Measurements from ENCODE around the gene CLDN22. TPM values are rescaled to one million over a fixed set of nuclear protein-coding genes. Genes with fewer than 3 reads are reported as not detected.

CLDN22 gene
- total and polyA plus RNA-seq, 7 experiments from 2014 or later = not detected

GRCh38 chr4:183314336-183314735 lies 5.7 kb downstream of the CLDN22 start:
- Mint-ChIP-seq H3K27ac (no peak overlapping the region), H3K27me3 (peaks cover 0 to 7% (median 0%) of the 10 kb centered on the region in 5 donors), H3K4me1 (peaks cover 0 to 1% (median 0%) of the 10 kb centered on the region in 7 donors), H3K36me3 (peaks cover 0 to 20% (median 9%) of the 10 kb centered on the region in 5 donors), H3K4me3 (no peak overlapping the region), H3K9me3 (no peaks in the 10 kb centered on the region)
- Histone ChIP-seq H3K27ac (ENCODE audit: low read depth, low read length) (no peak overlapping the region), H3K27me3 (ENCODE audit: control insufficient read depth in 2 of 2, insufficient read depth in 2 of 2, low read length in 2 of 2) (no peaks in the 10 kb centered on the region), H3K4me1 (ENCODE audit: control insufficient read depth in 2 of 2, insufficient read depth in 2 of 2, low read length in 2 of 2) (no peaks in the 10 kb centered on the region), H3K4me3 (ENCODE audit: low read length) (no peak overlapping the region), H3K36me3 (ENCODE audit: control insufficient read depth in 2 of 3, insufficient read depth in 3 of 3, low read length in 3 of 3) (no peaks in the 10 kb centered on the region), H3K9me3 (ENCODE audit: control insufficient read depth in 2 of 3, low read length in 3 of 3) (no peaks in the 10 kb centered on the region)
- intact Hi-C loops (cut with micrococcal nuclease) = no loop called here
- CTCF ChIA-PET = no interaction called here
- DNase-seq (no peak), ATAC-seq (no peak)
- POLR2A ChIA-PET = no interaction called here

- H3K4me1 Mint-ChIP-seq = peaks cover 0 to 1% (median 0%) of the 10 kb centered on the region in 7 donors
- no peak for DNase-seq
- POLR2A ChIA-PET = no interaction called here
- peaks cover 0 to 7% (median 0%) of the 10 kb centered on the region in 5 donors for H3K27me3 Mint-ChIP-seq
- no peak overlapping the region for H3K27ac Mint-ChIP-seq
- no peaks in the 10 kb centered on the region for H3K9me3 Mint-ChIP-seq
- intact Hi-C loops (cut with micrococcal nuclease) = no loop called here
- no peak overlapping the region for H3K27ac ChIP-seq (ENCODE audit: low read depth, low read length)
- H3K9me3 ChIP-seq (ENCODE audit: control insufficient read depth in 2 of 3, low read length in 3 of 3) = no peaks in the 10 kb centered on the region
- H3K36me3 Mint-ChIP-seq = peaks cover 0 to 20% (median 9%) of the 10 kb centered on the region in 5 donors
- H3K36me3 ChIP-seq (ENCODE audit: control insufficient read depth in 2 of 3, insufficient read depth in 3 of 3, low read length in 3 of 3) = no peaks in the 10 kb centered on the region
- CTCF ChIA-PET = no interaction called here
- no peak overlapping the region for H3K4me3 Mint-ChIP-seq
- no peaks in the 10 kb centered on the region for H3K27me3 ChIP-seq (ENCODE audit: control insufficient read depth in 2 of 2, insufficient read depth in 2 of 2, low read length in 2 of 2)
- ATAC-seq = no peak
- no peaks in the 10 kb centered on the region for H3K4me1 ChIP-seq (ENCODE audit: control insufficient read depth in 2 of 2, insufficient read depth in 2 of 2, low read length in 2 of 2)
- H3K4me3 ChIP-seq (ENCODE audit: low read length) = no peak overlapping the region
Measured at GRCh38 chr4:183312841-183313240, 7.2 kb downstream of the CLDN22 start.

- no peaks in the 10 kb centered on the region for H3K9me3 Mint-ChIP-seq
- peaks cover 0 to 5% (median 0%) of the 10 kb centered on the region in 5 donors for H3K36me3 Mint-ChIP-seq
- no peak overlapping the region for H3K4me3 ChIP-seq (ENCODE audit: low read length)
- no peak overlapping the region for H3K27ac Mint-ChIP-seq
- ATAC-seq = no peak
- intact Hi-C loops (cut with micrococcal nuclease) = no loop called here
- ChIA-PET CTCF (no interaction called here), POLR2A (no interaction called here)
- no peak overlapping the region for H3K27ac ChIP-seq (ENCODE audit: low read depth, low read length)
- peaks cover 0 to 6% (median 0%) of the 10 kb centered on the region in 5 donors for H3K27me3 Mint-ChIP-seq
- no peak overlapping the region for H3K4me3 Mint-ChIP-seq
- no peak for DNase-seq
- H3K36me3 ChIP-seq (ENCODE audit: control insufficient read depth in 2 of 3, insufficient read depth in 3 of 3, low read length in 3 of 3) = no peaks in the 10 kb centered on the region
- H3K27me3 ChIP-seq (ENCODE audit: control insufficient read depth in 2 of 2, insufficient read depth in 2 of 2, low read length in 2 of 2) = no peaks in the 10 kb centered on the region
- no peaks in the 10 kb centered on the region for H3K4me1 ChIP-seq (ENCODE audit: control insufficient read depth in 2 of 2, insufficient read depth in 2 of 2, low read length in 2 of 2)
- H3K9me3 ChIP-seq (ENCODE audit: control insufficient read depth in 2 of 3, low read length in 3 of 3) = no peaks in the 10 kb centered on the region
- H3K4me1 Mint-ChIP-seq = peaks cover 0 to 1% (median 0%) of the 10 kb centered on the region in 7 donors
Measured at GRCh38 chr4:183306811-183307210, 13.3 kb downstream of the CLDN22 start.

- H3K27ac Mint-ChIP-seq = no peak overlapping the region
- Histone ChIP-seq H3K4me3 (ENCODE audit: low read length) (no peak overlapping the region), H3K4me1 (ENCODE audit: control insufficient read depth in 2 of 2, insufficient read depth in 2 of 2, low read length in 2 of 2) (no peaks in the 10 kb centered on the region), H3K27ac (ENCODE audit: low read depth, low read length) (no peak overlapping the region), H3K27me3 (ENCODE audit: control insufficient read depth in 2 of 2, insufficient read depth in 2 of 2, low read length in 2 of 2) (no peaks in the 10 kb centered on the region), H3K36me3 (ENCODE audit: control insufficient read depth in 2 of 3, insufficient read depth in 3 of 3, low read length in 3 of 3) (no peaks in the 10 kb centered on the region), H3K9me3 (ENCODE audit: control insufficient read depth in 2 of 3, low read length in 3 of 3) (no peaks in the 10 kb centered on the region)
- no peaks in the 10 kb centered on the region for H3K36me3 Mint-ChIP-seq
- H3K4me3 Mint-ChIP-seq = no peak overlapping the region
- intact Hi-C loops (cut with micrococcal nuclease) = no loop called here
- H3K4me1 Mint-ChIP-seq = no peaks in the 10 kb centered on the region
- ChIA-PET CTCF (no interaction called here), POLR2A (no interaction called here)
- DNase-seq (no peak), ATAC-seq (no peak)
- H3K9me3 Mint-ChIP-seq = no peaks in the 10 kb centered on the region
- H3K27me3 Mint-ChIP-seq = peaks cover 0 to 6% (median 0%) of the 10 kb centered on the region in 5 donors
Measured at GRCh38 chr4:183304538-183304937, 15.5 kb downstream of the CLDN22 start.

GRCh38 chr4:183304067-183304466 lies 16.0 kb downstream of the CLDN22 start:
- Histone ChIP-seq H3K27me3 (ENCODE audit: control insufficient read depth in 2 of 2, insufficient read depth in 2 of 2, low read length in 2 of 2) (no peaks in the 10 kb centered on the region), H3K4me3 (ENCODE audit: low read length) (no peak overlapping the region), H3K9me3 (ENCODE audit: control insufficient read depth in 2 of 3, low read length in 3 of 3) (no peaks in the 10 kb centered on the region), H3K4me1 (ENCODE audit: control insufficient read depth in 2 of 2, insufficient read depth in 2 of 2, low read length in 2 of 2) (no peaks in the 10 kb centered on the region), H3K36me3 (ENCODE audit: control insufficient read depth in 2 of 3, insufficient read depth in 3 of 3, low read length in 3 of 3) (no peaks in the 10 kb centered on the region), H3K27ac (ENCODE audit: low read depth, low read length) (no peak overlapping the region)
- CTCF ChIA-PET = no interaction called here
- Mint-ChIP-seq H3K4me3 (no peak overlapping the region), H3K9me3 (no peaks in the 10 kb centered on the region), H3K4me1 (no peaks in the 10 kb centered on the region), H3K27me3 (peaks cover 0 to 4% (median 0%) of the 10 kb centered on the region in 5 donors), H3K36me3 (no peaks in the 10 kb centered on the region), H3K27ac (no peak overlapping the region)
- POLR2A ChIA-PET = no interaction called here
- no peak for DNase-seq
- ATAC-seq = no peak
- intact Hi-C loops (cut with micrococcal nuclease) = no loop called here

GRCh38 chr4:183303301-183303700 lies 16.8 kb downstream of the CLDN22 start:
- POLR2A ChIA-PET = no interaction called here
- DNase-seq = no peak

GRCh38 chr4:183300655-183301054 lies 19.4 kb downstream of the CLDN22 start:
- Mint-ChIP-seq H3K9me3 (no peaks in the 10 kb centered on the region), H3K27ac (no peak overlapping the region), H3K36me3 (peaks cover 0 to 13% (median 0%) of the 10 kb centered on the region in 5 donors), H3K27me3 (no peaks in the 10 kb centered on the region), H3K4me3 (no peak overlapping the region), H3K4me1 (no peaks in the 10 kb centered on the region)
- no peaks in the 10 kb centered on the region for H3K27me3 ChIP-seq (ENCODE audit: control insufficient read depth in 2 of 2, insufficient read depth in 2 of 2, low read length in 2 of 2)
- H3K4me3 ChIP-seq (ENCODE audit: low read length) = no peak overlapping the region
- no peak for DNase-seq
- no peaks in the 10 kb centered on the region for H3K9me3 ChIP-seq (ENCODE audit: control insufficient read depth in 2 of 3, low read length in 3 of 3)
- no peak overlapping the region for H3K27ac ChIP-seq (ENCODE audit: low read depth, low read length)
- ChIA-PET CTCF (interaction anchor here (0.7 kb wide), 1 partner anchor 278 kb away, joined by 3 read pairs; no protein-coding TSS in a partner anchor), POLR2A (interaction anchor here (0.7 kb wide), 1 partner anchor 9 kb away, joined by 3 read pairs; no protein-coding TSS in a partner anchor)
- no peaks in the 10 kb centered on the region for H3K36me3 ChIP-seq (ENCODE audit: control insufficient read depth in 2 of 3, insufficient read depth in 3 of 3, low read length in 3 of 3)
- H3K4me1 ChIP-seq (ENCODE audit: control insufficient read depth in 2 of 2, insufficient read depth in 2 of 2, low read length in 2 of 2) = no peaks in the 10 kb centered on the region
- no peak for ATAC-seq
- intact Hi-C loops (cut with micrococcal nuclease) = no loop called here

More at GRCh38 chr4:183303301-183303700, 16.8 kb downstream of the CLDN22 start:
- Mint-ChIP-seq H3K27ac (no peak overlapping the region), H3K4me3 (no peak overlapping the region), H3K9me3 (no peaks in the 10 kb centered on the region), H3K4me1 (no peaks in the 10 kb centered on the region), H3K27me3 (peaks cover 0 to 2% (median 0%) of the 10 kb centered on the region in 5 donors), H3K36me3 (peaks cover 0 to 5% (median 0%) of the 10 kb centered on the region in 5 donors)
- Histone ChIP-seq H3K9me3 (ENCODE audit: control insufficient read depth in 2 of 3, low read length in 3 of 3) (no peaks in the 10 kb centered on the region), H3K4me3 (ENCODE audit: low read length) (no peak overlapping the region), H3K36me3 (ENCODE audit: control insufficient read depth in 2 of 3, insufficient read depth in 3 of 3, low read length in 3 of 3) (no peaks in the 10 kb centered on the region), H3K27ac (ENCODE audit: low read depth, low read length) (no peak overlapping the region), H3K27me3 (ENCODE audit: control insufficient read depth in 2 of 2, insufficient read depth in 2 of 2, low read length in 2 of 2) (no peaks in the 10 kb centered on the region), H3K4me1 (ENCODE audit: control insufficient read depth in 2 of 2, insufficient read depth in 2 of 2, low read length in 2 of 2) (no peaks in the 10 kb centered on the region)
- ATAC-seq = no peak
- CTCF ChIA-PET = no interaction called here
- intact Hi-C loops (cut with micrococcal nuclease) = no loop called here

Measured in naive thymus-derived CD4-positive, alpha-beta T cell (primary cell).